Inflammatory macrophage (primary cell): Measurements from ENCODE around the gene LPCAT1.
"Not testable (repeated sequence)": the region's sequence is repeated elsewhere in the genome, so short reads cannot be mapped to it uniquely, and the experiment has no call there.

Source experiments
- DNase-seq, 2 donors: peaks; one replicate each; pipeline ENCODE4 v3.0.0-alpha.2; 2020 to 2022

LPCAT1 gene

DNA sequence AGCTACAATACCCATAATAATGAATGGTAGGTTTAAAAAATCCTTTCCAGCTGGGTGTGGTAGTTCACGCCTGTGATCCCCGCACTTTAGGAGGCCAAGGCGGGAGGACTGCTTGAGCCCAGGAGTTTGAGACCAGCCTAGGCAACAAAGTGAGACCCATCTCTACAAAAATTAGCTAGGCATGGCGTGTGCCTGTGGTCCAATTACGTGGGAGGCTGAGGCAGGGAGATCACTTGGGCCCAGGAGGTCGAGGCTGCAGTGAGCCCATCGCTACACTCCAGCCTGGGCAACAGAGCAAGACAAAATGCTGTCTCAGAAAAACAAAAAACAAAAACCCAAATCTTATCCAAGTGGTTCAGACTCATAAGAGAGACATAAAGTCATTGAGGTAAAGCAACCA lies 44.7 kb downstream of the LPCAT1 start:
- no peak for DNase-seq

DNA sequence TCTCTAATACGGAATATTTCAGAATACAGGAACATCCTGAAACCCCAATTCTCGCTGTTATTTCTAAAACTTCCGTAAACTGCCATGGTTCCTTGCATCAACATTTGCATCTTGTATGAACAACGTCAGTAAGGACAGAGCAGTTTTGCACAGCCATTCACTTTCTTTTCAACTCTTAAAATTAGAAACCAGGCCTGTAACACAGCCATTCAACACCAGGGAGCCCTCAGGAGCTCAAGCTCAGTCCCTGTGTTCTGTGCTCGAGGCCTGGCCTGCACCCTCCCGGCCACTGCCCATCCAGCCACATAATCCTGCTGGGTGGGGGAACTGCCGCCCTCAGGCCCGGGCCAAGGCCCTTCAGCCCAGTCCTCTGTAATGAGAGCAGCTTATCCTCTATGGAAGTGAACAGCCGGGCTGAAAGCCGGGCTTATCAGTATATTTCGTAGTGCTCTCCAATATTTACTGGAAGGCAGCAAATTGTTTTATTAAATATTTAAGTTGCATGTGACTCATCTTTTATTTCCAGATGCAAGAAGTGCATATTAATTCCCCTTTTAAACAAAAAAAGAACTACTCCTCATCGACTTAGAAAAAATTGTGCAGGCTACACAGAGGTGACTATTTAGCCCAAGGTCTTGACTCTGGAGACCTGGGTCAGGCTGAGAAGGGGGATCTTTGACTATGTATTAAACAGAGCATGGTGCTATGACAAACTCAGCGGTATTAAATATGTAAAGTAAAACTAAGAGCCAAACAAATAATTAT lies 45.3 kb downstream of the LPCAT1 start:
- DNase-seq = peak; percentile 43 to 52

DNA sequence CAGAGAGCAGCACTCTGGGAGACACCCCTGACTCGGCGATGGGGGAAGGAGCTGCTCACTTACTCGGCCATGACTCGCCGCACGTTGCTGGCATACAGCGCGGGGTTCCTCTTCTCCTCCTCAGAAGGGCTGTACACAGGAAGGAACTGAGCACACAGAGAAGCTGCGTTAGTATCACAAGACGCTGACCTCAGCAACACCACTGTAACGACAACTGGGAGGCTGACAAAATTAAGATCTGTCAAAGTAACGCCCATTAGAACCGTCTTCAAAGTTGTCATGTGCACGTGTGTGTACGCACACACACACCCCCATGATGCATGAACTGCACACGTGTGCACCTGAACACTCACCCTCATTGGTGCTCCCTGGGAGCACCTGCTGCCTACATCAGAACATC lies 46.4 kb downstream of the LPCAT1 start:
- peak; percentile 95 to 97 for DNase-seq

DNA sequence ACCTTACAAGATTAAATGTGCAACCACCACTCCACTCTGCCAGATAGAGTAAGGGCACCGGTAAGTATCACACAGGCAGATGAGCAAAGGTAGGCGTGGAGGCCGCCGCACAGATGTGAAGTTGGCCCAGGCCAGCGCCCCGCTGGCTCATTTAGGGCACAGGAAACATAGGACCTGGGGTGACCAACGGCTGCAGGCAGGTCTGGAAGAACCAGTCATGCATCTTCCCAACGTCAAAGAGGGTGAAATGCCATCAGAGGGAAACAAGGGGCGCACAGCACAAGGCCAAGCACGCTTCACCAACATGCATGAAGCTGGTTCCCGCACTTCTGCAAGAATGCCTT lies 46.8 kb downstream of the LPCAT1 start:
- DNase-seq = no peak

DNA sequence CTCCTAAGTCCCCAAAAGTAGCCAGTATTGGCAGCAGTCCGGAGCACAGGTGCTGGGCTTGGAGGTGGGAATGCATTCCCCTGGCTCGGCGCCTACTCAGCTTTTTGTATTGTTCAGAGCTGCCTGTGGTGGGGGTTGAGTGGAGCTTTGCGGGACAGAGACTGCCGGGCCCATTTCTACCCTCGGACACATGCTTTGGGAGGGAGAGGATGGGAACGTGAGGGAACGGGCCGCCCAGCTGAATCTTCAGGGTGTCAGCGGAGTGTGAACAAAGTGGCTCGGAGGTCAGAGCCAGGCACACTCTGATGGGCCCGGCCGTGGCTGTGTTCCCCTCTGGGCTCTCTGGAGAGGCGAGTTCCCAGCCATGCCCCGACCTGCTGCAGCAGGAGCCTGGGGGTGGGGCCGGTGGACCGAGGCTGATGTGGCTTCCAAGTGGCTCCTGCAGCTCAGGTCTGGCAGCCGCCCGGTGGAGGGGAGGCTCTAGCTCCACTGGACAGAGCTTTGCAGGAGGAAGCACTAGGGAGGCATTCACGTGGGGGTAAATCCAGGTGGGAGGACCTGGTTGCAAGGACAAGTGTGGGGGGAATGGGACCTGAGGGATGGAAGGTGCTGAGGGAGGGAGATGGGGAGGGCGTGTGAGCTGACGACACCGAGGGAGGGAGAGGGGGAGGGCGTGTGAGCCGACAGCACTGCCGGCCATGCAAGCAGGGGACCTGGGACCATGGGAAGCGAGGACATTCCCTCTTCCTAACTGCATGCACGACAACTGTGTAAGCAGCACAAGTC lies 47.4 kb downstream of the LPCAT1 start:
- DNase-seq = no peak

DNA sequence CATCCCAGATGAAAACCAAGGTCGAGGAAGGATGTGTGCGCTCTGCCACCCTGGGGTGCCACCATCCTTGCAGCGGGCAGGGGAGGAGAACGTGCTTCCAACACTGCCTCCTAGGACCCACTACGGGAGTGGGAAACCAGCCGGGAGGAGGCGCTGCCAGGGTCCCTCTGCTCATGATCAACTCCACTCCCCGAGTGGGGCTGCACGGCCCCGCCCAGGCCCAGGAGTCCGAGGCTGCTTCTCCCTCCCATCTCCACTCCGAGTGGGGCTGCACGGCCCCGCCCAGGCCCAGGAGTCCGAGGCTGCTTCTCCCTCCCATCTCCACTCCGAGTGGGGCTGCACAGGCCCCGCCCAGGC lies 48.2 kb downstream of the LPCAT1 start:
- DNase-seq = not testable (repeated sequence)

DNA sequence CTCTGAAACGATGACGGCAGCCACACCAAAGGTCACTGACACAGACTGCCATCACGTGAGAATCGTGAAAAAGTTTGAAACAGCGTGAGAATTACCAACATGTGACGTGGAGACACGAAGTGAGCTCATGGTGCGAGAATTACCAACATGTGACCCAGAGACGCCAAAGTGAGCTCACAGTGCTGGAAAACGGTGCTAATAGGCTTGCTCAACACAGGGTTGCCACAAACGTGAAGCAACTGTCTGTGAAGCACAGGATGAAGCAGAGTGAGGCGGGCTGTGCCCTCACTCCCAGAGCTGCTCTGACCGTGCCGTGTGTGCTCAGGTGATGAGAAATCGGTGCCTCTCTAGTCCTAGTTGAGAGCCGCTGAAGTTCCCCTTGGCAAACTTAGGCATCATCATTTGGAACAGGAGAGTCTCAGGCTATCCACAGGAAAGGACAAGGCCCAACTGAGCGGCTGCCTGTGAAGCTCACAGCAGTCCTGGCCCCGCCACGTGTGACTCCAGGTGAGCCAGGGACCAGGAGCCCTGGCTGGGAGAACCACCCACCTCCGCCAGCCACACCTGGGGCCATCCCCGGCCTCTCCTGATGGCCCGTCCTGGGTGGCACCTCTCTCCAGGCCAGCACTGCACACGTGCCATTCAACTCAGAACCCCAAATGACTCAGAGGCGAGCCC lies 48.8 kb downstream of the LPCAT1 start:
- peak; percentile 26 to 46 for DNase-seq

DNA sequence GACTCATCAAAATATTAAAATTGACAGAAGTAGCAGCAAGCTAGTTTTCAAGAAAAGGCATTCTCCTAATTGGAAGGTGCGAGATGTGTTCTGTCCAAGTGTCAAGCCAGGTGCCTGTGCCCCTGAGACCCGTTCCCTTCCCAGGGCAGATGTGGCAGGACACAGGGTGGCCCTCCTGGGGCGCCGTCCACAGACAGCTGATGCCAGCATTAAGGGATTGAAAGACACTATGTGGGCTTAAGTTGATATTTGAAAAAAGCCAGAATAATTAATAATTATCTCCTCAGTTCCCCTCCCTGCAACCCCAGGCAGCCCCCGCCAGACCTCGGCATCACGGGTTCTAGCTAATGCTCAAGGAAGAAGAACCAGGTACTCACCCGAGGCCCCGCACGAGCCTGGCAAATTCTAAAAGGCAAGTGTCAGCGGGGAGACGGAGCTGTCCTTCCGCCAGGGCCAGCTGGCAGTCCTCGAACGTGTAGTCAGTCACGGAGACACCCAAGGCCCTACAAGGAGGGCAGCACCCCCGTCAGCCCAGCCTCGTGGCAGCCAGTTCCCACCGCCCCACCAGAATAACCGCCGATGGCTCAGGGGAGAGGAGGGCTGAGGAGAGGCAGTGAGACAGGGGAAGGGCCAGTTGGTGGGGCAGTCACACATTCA lies 49.4 kb downstream of the LPCAT1 start:
- DNase-seq = no peak

DNA sequence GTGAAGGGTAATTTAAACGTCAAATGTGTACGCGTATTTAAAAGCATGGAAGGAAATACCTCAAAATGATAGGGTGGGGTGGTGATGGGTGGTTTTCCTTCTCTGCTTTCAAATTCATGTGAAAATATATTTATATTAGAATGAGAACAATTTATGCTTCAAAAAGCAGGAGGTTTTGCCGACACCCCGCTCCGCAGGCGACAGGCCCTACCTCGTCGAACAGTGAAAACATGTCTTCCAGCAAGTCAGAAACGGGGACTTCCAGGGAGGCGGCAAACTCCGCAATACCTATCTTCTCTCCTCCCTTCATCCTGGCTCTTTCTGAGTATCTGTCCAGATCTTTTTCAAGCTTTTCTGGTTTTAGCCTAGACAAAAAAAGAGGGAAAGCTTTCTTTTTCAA lies 50.0 kb downstream of the LPCAT1 start:
- no peak for DNase-seq

DNA sequence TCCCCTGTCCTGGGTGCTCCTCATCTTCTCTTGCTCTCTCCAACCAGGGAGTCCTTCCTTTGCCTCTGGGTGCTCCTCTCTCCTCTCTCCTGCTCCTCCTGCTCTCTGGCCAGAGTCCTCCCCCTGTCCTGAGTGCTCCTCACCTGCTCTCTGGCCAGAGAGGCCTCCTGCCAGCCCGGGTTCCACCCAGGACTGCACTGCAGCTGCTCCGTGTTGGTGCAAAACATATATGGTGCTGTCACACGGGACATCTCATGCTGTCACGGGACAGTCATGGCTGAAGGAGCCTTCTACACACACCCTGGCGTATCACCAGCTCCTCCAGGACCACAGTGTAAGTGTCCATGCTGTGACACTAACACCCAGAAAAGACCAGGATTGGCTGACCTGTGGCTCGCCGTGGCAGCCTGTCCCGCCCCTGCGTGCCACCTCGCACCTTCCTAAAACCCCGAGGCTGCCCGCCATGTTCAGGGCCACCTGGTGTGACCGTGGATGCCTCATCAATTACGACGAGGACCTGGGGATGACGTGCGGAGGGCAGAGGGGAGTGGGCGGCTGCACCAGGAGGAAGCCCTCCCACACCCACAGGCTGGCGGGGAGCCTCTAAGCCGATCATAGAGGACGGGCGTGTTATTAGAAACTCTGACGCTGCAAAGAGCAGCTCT lies 50.7 kb downstream of the LPCAT1 start:
- DNase-seq = no peak

DNA sequence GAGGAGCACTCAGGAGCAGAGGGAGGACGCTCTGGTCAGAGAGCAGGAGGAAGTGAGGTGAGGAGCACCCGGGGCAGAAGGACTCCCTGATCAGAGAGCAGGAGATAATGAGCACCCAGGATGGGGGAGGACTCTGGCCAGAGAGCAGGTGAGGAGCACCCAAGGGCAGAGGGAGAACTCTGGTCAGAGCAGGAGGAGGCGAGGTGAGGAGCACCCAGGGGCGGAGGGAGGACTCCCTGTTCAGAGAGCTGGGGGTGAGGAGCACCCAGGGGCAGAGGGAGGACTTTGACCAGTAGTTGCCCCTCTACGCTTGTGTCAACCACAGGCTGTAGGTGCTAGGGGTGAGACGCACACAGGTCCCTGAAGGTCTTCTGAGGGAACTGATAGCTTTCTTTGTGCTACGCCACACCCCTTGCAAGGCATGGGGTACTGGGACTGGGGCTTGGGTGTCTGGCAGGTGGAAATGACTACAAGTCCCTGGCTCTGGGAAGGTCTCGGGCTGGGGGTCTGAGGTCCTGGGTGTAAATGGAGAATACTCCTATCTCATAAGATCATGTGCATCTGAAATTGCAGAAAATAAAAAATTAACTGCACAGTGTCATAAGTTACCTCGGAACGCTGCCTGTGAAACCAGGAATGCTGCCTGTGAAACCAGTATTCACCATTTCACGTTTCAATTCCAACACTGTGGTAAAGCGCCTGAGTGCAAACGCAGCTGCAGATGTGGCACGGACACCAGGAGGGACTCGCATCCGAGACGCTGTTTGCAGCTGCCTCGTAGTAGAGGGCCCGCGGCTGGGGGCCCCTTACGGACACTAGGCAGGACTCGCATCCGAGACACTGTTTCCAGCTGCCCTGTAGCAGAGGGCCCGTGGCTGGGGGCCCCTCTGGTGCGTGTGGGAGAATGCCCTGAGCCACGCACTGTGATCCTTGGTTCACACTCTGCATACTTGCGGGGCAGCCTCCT lies 51.5 kb downstream of the LPCAT1 start:
- DNase-seq = no peak

DNA sequence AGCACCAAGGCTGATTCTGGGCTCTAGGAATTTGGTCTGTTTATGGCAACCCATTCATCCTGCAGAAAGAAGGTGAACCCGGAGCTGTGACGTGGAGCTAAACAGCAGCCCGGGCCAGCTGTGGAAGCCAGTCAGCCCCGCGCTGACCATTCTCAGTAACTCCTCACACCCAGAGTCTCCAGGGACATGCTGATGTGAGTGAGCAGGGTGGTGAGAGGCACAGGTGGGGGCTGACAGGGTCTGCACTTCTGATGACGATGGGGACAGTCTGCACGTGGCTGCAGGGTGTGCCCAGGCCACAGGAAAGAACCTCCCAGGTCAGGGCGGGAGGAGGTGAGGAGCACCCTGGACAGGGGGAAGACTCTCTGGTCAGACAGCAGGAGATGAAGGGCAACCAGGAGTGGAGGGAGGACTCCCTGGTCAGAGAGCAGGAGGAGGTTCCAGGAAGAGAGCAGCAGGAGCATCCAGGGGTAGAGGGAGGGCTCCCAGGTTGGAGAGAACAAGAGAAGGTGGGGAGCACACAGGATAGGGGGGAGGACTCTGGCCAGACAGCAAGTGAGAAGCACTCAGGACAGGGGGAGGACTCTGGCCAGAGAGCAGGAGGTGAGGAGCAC lies 52.4 kb downstream of the LPCAT1 start:
- no peak for DNase-seq

DNA sequence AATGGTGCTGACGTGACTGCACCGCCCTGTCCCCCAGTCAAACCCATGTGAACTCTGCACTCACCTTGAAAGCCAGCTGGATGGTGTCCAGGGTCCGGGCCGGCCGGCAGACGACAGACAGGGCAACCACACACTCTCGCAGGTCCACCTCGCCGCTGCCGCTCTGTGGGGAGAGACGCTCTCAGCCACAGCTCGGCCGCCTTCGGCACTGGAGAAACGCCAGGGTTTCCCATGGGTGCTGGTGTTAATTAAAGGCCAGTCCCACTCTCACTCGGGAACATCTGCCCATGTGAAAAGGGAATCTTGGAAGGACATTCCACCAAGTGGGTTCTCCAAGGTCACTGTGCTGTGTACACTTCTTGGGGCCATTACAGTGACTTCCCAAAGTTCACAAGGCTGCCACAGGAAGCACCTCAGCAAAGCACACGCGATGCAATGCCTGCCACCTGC lies 53.0 kb downstream of the LPCAT1 start:
- no peak for DNase-seq

DNA sequence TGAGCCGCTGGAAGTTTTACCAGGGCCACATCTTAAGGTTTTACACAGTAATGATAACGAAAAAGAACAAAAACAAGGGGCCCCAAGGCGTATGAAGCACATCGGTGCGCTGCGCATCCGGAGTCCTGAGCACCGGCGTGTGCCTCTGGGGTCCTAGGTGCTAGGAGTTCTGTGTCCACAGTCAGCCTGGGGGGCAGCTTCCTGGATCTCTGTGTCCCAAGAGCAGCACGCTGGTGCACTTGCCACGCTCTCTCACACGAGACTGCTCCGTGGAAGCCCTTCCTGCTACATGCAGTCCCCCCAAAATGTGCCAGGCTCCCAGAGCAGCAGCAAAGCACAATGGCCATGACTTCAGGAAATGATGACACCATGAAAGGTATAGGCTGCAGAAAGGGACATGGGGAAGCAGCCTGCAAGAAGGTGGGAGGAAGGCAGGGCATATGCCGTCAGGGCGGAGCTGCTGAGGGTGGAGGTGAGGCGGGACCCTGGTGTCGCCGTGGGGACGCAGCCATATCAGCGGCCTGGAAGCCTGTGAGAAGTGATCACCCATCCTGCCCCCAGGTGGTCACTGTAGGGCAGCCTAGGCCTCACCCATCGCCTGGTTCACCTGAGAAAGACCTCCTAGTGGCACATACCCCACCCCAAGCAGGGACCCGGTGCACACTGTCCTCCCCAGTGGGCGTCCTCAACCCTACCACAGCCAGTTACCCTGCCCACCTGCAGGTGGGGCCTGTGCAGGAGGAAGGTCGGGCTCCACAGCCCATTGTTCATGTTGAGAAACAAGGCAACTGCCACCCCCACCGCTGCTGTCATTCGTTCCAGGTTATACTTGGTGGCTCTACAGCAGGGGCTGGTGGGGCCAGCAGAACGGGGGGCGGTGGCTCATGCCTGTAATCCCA lies 54.9 kb downstream of the LPCAT1 start:
- DNase-seq = no peak

DNA sequence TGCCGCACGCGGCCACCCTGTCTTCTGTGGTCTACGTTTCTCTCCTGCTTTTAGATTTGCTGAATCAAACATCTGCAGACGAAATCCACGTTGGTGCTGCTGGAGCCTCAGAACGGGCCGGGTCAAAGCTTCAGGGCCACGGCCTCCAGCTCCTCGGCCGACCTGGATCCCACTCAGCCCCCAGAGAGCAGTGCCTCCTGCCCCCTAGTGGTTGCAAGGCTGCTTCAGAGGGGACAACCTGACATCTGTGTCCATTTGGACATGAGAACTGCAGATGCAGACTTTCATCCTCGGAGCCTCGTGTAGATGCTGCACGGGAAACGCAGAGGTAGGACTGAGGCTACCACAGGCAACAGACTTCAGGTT lies 55.5 kb downstream of the LPCAT1 start:
- no peak for DNase-seq

DNA sequence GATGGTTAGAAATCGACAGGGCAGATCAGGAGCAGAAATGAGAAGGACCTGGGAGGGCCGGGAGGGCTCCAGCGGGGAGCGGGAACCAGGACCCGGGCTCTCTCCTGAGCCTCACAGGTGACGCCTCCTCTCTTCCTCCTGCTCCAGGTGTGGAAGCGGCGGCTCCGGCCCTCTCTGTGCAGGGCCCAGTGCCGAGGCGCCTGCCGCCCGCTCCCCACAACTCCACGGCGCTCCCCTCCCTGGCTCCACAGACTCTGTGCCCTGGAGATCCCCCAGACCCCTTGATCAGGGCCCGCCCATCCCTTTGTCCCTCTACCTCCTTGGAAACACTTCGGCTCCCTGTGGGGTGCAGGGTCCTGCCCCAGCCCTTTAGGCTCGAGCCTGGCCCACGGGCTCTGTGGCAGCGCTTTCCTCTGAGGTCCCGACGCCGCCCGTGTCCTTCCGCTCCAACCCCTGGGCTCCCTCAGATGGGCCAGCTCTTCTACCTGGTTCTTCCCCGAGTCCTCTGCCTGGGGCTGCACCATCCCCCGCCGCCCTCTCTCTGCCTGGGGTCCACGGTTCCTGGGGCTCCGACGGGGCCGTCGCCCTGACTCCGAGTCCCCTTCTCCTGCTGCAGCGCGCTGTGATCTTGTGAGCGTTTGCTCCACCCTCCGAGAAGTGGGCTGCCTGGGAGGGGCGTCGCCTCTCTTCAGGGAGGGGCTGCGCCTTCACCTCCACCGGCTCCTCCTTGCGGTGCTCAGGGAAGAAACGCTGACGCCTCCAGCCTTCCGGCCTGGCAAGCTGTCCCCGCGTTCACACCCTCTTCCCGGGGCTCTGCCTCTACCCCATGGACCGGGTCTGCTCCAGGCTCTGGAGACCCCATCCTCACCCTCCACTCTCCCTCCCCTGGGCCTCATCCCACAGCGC lies 56.2 kb downstream of the LPCAT1 start:
- no peak for DNase-seq

DNA sequence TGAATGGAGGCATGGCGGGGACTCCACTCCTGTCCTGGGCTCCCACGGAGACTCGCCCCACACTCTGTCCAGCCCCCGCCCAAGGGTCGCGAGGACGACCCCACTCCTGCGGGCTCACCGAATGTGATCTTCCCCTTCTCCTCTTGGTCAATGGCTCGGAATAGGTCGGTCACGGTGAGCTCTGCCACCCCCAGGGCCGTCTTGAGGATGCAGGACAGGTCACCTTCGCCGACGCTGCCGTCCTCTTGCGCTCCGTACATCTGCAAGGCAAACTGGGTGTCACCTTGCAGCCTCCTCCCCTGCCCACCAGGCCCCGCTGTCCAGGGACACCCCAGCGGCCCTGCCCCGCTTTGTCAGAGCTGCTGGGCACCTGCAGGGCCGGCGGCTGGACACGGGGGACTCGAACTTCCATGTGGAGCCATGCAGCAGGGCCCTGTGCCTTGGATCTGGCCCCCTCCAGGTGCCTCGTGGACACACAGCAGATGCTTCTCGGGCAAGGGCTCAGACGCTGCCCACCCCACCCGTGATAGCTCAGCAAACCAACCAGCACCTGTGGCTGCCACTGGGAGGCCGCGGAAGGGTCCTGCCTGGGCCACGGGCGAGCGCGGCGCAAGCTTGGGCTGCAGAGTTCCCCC lies 57.0 kb downstream of the LPCAT1 start:
- DNase-seq = no peak

DNA sequence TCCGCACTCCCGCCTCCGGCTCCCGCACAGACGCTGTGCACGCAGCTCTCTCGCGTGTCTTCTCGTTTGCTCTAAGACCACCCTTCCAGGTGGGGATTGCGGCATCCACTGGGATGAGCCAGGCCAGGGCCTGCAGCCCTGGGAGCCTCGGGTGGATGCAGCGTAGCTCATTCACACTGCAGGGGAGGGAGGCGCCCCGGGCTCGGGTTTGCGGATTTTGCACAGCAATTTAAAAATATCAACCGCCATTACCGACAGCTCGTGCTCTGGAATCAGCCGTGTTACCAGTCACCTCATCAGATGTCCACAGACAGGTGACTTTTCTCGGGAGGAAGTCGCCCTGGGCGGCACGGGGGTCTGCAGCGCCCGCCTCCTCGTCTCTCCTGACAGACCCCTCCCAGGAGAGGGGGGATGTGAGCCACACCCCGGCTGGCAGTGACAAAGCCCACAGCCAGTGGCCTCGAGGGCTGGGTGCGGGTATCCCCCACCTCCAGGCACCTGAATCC lies 57.7 kb downstream of the LPCAT1 start:
- DNase-seq = no peak
